Trophoblast cell (in vitro differentiated cells and primary cell): ENCODE measurements around the gene NCOR2.
A peak's percentile ranks its signal among the peaks of the same experiment; 100 is the strongest.

Experiments used
- DNase-seq, 2 donors: peaks; one replicate each; pipeline ENCODE4 v3.0.0-alpha.2; 2016
- H2AFZ ChIP-seq: 2 replicates; pipeline ENCODE4 v1.6.1; 2013; ENCODE audit warnings: low read length, moderate library complexity, mild to moderate bottlenecking; ENCODE audit not compliant: insufficient read depth, poor library complexity
- H2AK5ac ChIP-seq: 2 replicates; pipeline ENCODE4 v1.6.1; 2013; ENCODE audit warnings: mild to moderate bottlenecking, low read length
- H2BK120ac ChIP-seq: 2 replicates; pipeline ENCODE4 v1.6.1; 2013; ENCODE audit warnings: low read length, mild to moderate bottlenecking, moderate library complexity; ENCODE audit not compliant: insufficient read depth, poor library complexity
- H2BK12ac ChIP-seq: 2 replicates; pipeline ENCODE4 v1.6.1; 2013; ENCODE audit warnings: mild to moderate bottlenecking, low read length, moderate library complexity
- H2BK5ac ChIP-seq: 2 replicates; pipeline ENCODE4 v1.6.1; 2013; ENCODE audit warnings: low read length, low read depth, moderate library complexity, mild to moderate bottlenecking; ENCODE audit not compliant: poor library complexity
- H3K14ac ChIP-seq: 2 replicates; pipeline ENCODE4 v1.6.1; 2013; ENCODE audit warnings: mild to moderate bottlenecking, low read length
- H3K18ac ChIP-seq: 2 replicates; pipeline ENCODE4 v1.6.1; 2013; ENCODE audit warnings: mild to moderate bottlenecking, low read length
- H3K23ac ChIP-seq: 2 replicates; pipeline ENCODE4 v1.6.1; 2013; ENCODE audit warnings: low read length
- H3K27ac ChIP-seq: 2 replicates; pipeline ENCODE4 v1.5.1; 2013; ENCODE audit warnings: low read depth, mild to moderate bottlenecking, inconsistent platforms, low read length, moderate library complexity
- H3K27me3 ChIP-seq: 2 replicates; pipeline ENCODE4 v1.6.1; 2013; ENCODE audit warnings: inconsistent platforms, mild to moderate bottlenecking, low read length, moderate library complexity; ENCODE audit not compliant: insufficient read depth
- H3K36me3 ChIP-seq, 2 experiments: 1 replicate in 1 of 2; 2 replicates in 1 of 2; pipeline ENCODE4 v1.6.1; 2013; ENCODE audit warnings: low read length in 2 of 2, mild to moderate bottlenecking in 2 of 2, moderate library complexity in 1 of 2; ENCODE audit not compliant: insufficient read depth in 2 of 2, control insufficient read depth in 1 of 2
- H3K4ac ChIP-seq: 2 replicates; pipeline ENCODE4 v1.6.1; 2013; ENCODE audit warnings: low read depth, mild to moderate bottlenecking, low read length, moderate library complexity
- H3K4me1 ChIP-seq, 2 experiments: 1 replicate in 1 of 2; 2 replicates in 1 of 2; pipeline ENCODE4 v1.6.1; 2013; ENCODE audit warnings: low read length in 2 of 2, mild to moderate bottlenecking in 2 of 2, moderate library complexity in 1 of 2; ENCODE audit not compliant: insufficient read depth in 2 of 2, control insufficient read depth in 1 of 2
- H3K4me2 ChIP-seq: 2 replicates; pipeline ENCODE4 v1.6.1; 2013; ENCODE audit warnings: inconsistent platforms, mild to moderate bottlenecking, low read length, moderate library complexity
- H3K4me3 ChIP-seq: 2 replicates; pipeline ENCODE4 v1.5.1; 2013; ENCODE audit warnings: mild to moderate bottlenecking, low read depth, low read length, inconsistent platforms
- H3K79me1 ChIP-seq: one replicate; pipeline ENCODE4 v1.6.1; 2013; ENCODE audit warnings: low read length
- H3K79me2 ChIP-seq: 2 replicates; pipeline ENCODE4 v1.6.1; 2013; ENCODE audit warnings: low read length, mild to moderate bottlenecking; ENCODE audit not compliant: control insufficient read depth, insufficient read depth, poor library complexity
- H3K9ac ChIP-seq: 2 replicates; pipeline ENCODE4 v1.6.1; 2013; ENCODE audit warnings: mild to moderate bottlenecking, low read length
- H3K9me3 ChIP-seq: 2 replicates; pipeline ENCODE4 v1.6.1; 2013; ENCODE audit warnings: low read depth, mild to moderate bottlenecking, control low read depth, inconsistent platforms, low read length; ENCODE audit not compliant: insufficient read depth
- H4K12ac ChIP-seq: 2 replicates; pipeline ENCODE4 v1.6.1; 2013; ENCODE audit warnings: low read depth, mild to moderate bottlenecking, low read length, moderate library complexity
- H4K8ac ChIP-seq: 2 replicates; pipeline ENCODE4 v1.6.1; 2013; ENCODE audit warnings: low read depth, mild to moderate bottlenecking, low read length, moderate library complexity
- H4K91ac ChIP-seq: one replicate; pipeline ENCODE4 v1.6.1; 2013; ENCODE audit warnings: low read depth, mild to moderate bottlenecking, low read length, moderate library complexity
- WGBS: extraction: QIAGEN DNeasy Blood & Tissue Kit; methylation state at CpG from one replicate; pipeline ENCODE4 v1.1.7; 2013; ENCODE audit warnings: missing lambda C conversion rate; ENCODE audit not compliant: insufficient read length, insufficient coverage; ENCODE audit errors: extremely low coverage; 5-methylcytosine and 5-hydroxymethylcytosine counted together

Gene NCOR2

DNA sequence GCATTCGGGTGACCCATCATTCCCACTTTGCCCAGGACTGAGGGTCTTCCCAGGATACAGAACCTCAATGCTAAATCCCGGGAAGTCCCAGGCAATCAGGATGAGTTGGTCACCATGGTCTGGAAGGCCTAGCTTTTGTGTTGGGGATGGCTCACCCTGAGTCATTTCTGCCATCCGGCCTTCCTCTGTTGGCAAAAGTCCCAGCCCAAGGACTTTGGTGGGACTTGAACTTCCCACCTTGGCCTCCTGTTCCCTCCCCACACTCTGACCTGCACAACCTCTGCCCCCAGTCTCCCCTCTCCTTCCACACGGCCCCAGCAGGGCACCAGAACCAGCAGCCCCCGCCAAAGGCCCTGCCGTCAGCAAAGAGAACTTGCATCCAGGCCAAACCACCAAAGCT is 24.6 kb upstream of the NCOR2 start:
- peaks cover 0 to 3% of the 10 kb centered on the region in 2 experiments for H3K4me1 ChIP-seq
- no peak overlapping the region for H2BK5ac ChIP-seq
- no peaks in the 10 kb centered on the region for H3K36me3 ChIP-seq
- no peak overlapping the region for H3K23ac ChIP-seq
- no peak overlapping the region for H3K27ac ChIP-seq
- no peak overlapping the region for H3K4ac ChIP-seq
- no peak overlapping the region for H4K91ac ChIP-seq
- no peak overlapping the region for H2BK12ac ChIP-seq
- H3K9me3 ChIP-seq, result peaks cover 4% of the 10 kb centered on the region
- H3K14ac ChIP-seq, result no peak overlapping the region
- H2BK120ac ChIP-seq, result no peak overlapping the region
- no peak overlapping the region for H4K8ac ChIP-seq
- no peak overlapping the region for H3K9ac ChIP-seq
- peak in 1 of 2 donors; percentile 5 for DNase-seq
- no peak overlapping the region for H4K12ac ChIP-seq
- no peaks in the 10 kb centered on the region for H3K79me1 ChIP-seq
- no peak overlapping the region for H2AFZ ChIP-seq
- no peak overlapping the region for H3K4me3 ChIP-seq
- no peak overlapping the region for H3K4me2 ChIP-seq
- no CpG with 5 or more reads among the region's 6 CpGs for WGBS
- no peak overlapping the region for H3K18ac ChIP-seq
- no peak overlapping the region for H2AK5ac ChIP-seq
- no peaks in the 10 kb centered on the region for H3K27me3 ChIP-seq
- no peaks in the 10 kb centered on the region for H3K79me2 ChIP-seq

DNA sequence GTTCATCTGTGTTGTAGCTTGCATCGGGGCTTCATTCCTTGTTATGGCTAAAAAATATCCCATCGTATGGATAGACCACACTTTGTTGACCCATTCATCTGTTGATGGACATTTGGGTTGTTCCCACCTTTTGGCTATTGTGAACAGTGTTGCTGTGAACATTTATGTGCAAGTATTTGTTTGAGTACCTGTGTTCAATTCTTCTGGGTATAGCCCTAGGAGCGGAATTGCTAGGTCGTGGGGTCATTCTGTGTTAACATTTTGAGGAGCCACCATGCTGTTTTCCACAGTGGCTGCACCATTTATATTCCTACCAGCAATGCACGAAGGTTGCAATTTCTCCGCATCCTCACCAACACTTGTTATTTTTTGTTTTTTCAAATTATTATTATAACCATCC is 23.0 kb upstream of the NCOR2 start:
- no peaks in the 10 kb centered on the region for H3K36me3 ChIP-seq
- no peak overlapping the region for H2AK5ac ChIP-seq
- H4K12ac ChIP-seq, result no peak overlapping the region
- DNase-seq, result no peak
- no peak overlapping the region for H4K91ac ChIP-seq
- H2BK5ac ChIP-seq, result no peak overlapping the region
- peaks cover 4% of the 10 kb centered on the region for H3K9me3 ChIP-seq
- no peak overlapping the region for H3K4ac ChIP-seq
- H3K18ac ChIP-seq, result no peak overlapping the region
- no peak overlapping the region for H3K23ac ChIP-seq
- H3K4me1 ChIP-seq, result peaks cover 0 to 3% of the 10 kb centered on the region in 2 experiments
- H3K27me3 ChIP-seq, result no peaks in the 10 kb centered on the region
- no peak overlapping the region for H2BK12ac ChIP-seq
- no CpG with 5 or more reads among the region's 6 CpGs for WGBS
- H2BK120ac ChIP-seq, result no peak overlapping the region
- no peak overlapping the region for H3K4me3 ChIP-seq
- H2AFZ ChIP-seq, result no peak overlapping the region
- no peak overlapping the region for H3K4me2 ChIP-seq
- H3K9ac ChIP-seq, result no peak overlapping the region
- H4K8ac ChIP-seq, result no peak overlapping the region
- H3K79me2 ChIP-seq, result no peaks in the 10 kb centered on the region
- H3K27ac ChIP-seq, result no peak overlapping the region
- no peak overlapping the region for H3K14ac ChIP-seq
- no peaks in the 10 kb centered on the region for H3K79me1 ChIP-seq

DNA sequence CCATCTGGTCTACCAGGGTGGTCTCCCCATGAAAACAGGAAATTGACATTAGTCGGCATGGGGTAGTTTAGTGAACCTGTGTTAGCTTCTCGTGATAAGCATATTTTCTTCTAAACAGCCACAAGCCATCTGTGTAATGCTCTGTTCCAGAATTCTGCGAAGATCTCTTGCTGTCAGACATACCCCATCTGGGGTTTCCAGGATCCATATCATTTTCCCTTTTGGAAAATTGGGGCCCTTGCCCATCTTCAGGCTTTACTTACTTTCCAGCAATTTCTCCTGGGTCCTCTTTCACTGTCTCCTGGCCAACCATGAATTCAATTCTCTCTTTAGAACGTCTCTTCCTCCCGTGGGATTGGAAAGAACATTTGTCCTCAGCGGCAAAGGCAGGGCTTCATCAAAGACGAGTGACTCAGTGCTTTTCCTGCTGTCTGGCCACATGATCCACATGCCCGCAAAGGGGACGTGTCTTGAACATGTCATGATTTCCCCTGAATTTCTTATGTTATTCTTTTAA is 21.4 kb upstream of the NCOR2 start:
- Histone ChIP-seq H2BK12ac (no peak overlapping the region), H3K9ac (no peak overlapping the region), H2AK5ac (no peak overlapping the region), H4K8ac (no peak overlapping the region), H3K4me3 (no peak overlapping the region), H3K27me3 (no peaks in the 10 kb centered on the region), H4K91ac (no peak overlapping the region), H3K18ac (no peak overlapping the region), H2BK120ac (no peak overlapping the region), H4K12ac (no peak overlapping the region), H3K79me1 (no peaks in the 10 kb centered on the region), H3K14ac (no peak overlapping the region), H3K27ac (no peak overlapping the region), H2AFZ (no peak overlapping the region), H3K4ac (no peak overlapping the region), H3K36me3 (no peaks in the 10 kb centered on the region), H3K4me2 (no peak overlapping the region), H3K23ac (no peak overlapping the region), H3K9me3 (peaks cover under 1% of the 10 kb centered on the region), H3K4me1 (peaks cover 0 to 3% of the 10 kb centered on the region in 2 experiments), H2BK5ac (no peak overlapping the region), H3K79me2 (no peaks in the 10 kb centered on the region)
- peak in 1 of 2 donors; percentile 46 for DNase-seq
- WGBS, result no CpG with 5 or more reads among the region's 9 CpGs

DNA sequence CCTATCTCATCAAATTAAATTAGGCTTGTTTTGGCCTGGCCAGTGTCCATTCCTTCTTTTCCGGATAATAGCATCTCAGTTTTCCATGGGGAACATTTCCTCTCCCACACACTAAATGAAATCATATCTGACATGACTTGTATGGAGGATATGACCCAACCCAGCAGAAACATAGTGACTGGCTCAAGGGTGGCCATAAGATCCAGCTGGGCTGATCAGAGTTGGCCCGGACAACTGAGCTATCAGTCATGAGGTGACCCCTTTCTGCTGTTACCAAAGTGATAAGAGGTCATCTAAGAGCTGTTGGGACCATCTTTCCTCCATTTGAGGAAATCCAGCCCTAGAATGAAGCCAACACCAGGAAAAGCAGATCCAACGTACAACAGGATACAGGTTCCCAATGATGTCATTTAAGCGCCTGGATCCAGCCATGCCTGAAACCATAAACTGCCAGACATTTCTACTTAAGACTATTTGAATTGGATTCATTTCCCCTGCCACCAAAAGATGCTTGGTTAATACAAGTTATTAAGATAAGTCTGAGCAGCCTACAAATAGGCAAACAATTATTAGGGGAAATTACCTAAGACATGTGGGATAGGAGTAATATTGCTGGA is 20.7 kb upstream of the NCOR2 start:
- no peak for DNase-seq
- no peak overlapping the region for H3K4ac ChIP-seq

More for the DNA sequence above, 20.7 kb upstream of the NCOR2 start:
- Histone ChIP-seq H3K4me3 (no peak overlapping the region), H3K23ac (no peak overlapping the region), H3K79me1 (no peaks in the 10 kb centered on the region), H3K18ac (no peak overlapping the region), H4K8ac (no peak overlapping the region), H2AFZ (no peak overlapping the region), H3K9ac (no peak overlapping the region), H3K14ac (no peak overlapping the region), H3K79me2 (no peaks in the 10 kb centered on the region), H3K27ac (no peak overlapping the region), H3K9me3 (peaks cover 1% of the 10 kb centered on the region), H2BK120ac (no peak overlapping the region), H2BK12ac (no peak overlapping the region), H4K12ac (no peak overlapping the region), H4K91ac (no peak overlapping the region), H2AK5ac (no peak overlapping the region), H3K27me3 (no peaks in the 10 kb centered on the region), H3K4me2 (no peak overlapping the region), H2BK5ac (no peak overlapping the region), H3K36me3 (no peaks in the 10 kb centered on the region), H3K4me1 (peaks cover 0 to under 1% of the 10 kb centered on the region in 2 experiments)
- no CpG with 5 or more reads among the region's 4 CpGs for WGBS
